T1000 (cell line): ENCODE results near the gene KIAA1755.
A peak's percentile ranks its signal among the peaks of the same experiment; 100 is the strongest.

Experiments
- DNase-seq: peaks from one replicate; lab custom pipeline; 2025; ENCODE audit warnings: mixed read lengths; lab: John Stamatoyannopoulos, UW

Gene KIAA1755

GRCh38 chr20:38219006-38219950 lies 41.3 kb downstream of the KIAA1755 start:
- no peak for DNase-seq

- DNase-seq: no peak
These were observed 42.0 kb downstream of the KIAA1755 start for GRCh38 chr20:38218566-38218885.

DNA sequence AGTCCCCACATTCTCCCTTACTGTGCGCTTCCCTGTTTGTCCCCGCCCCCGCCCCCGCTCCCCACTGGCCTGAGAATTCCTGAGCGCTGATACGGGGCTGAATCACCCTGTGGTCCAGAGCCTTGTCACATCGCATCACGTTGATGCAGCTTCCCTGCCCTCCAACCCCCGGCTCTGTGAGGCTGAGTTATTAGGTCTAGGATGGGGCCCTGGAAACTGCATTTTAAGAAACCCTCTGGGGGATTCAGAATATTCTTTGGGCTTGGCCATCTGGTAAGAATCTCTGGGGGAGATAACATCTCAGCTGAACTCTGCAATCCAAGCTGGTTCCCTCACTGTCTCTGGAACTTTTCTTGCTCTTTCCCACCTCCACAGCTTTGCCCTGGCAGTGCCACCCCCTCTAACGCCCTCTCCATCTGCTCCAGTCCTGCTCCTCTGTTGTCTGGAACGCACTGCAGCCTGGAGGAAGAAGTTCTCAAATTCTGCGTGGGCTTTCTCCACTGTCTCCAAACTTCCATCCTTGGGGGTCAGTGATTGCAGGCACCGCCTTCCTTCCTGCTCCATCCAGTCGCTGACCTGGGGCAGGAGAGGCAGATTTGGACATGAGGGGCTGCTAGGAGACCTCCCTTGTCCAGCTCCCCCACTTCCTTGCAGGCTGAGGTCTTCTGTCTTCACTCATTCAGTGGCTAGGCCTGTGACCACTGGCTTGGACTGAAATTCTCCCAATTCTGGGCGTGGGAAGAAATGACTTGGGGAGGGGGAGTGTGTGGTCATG lies 42.6 kb downstream of the KIAA1755 start:
- DNase-seq: peak; percentile 81

- no peak for DNase-seq
These were observed 43.6 kb downstream of the KIAA1755 start for GRCh38 chr20:38216746-38217595.

- no peak for DNase-seq
These were observed 44.3 kb downstream of the KIAA1755 start for GRCh38 chr20:38216201-38216600.

- DNase-seq: no peak
These were observed 45.0 kb downstream of the KIAA1755 start for GRCh38 chr20:38215194-38216182.

DNA sequence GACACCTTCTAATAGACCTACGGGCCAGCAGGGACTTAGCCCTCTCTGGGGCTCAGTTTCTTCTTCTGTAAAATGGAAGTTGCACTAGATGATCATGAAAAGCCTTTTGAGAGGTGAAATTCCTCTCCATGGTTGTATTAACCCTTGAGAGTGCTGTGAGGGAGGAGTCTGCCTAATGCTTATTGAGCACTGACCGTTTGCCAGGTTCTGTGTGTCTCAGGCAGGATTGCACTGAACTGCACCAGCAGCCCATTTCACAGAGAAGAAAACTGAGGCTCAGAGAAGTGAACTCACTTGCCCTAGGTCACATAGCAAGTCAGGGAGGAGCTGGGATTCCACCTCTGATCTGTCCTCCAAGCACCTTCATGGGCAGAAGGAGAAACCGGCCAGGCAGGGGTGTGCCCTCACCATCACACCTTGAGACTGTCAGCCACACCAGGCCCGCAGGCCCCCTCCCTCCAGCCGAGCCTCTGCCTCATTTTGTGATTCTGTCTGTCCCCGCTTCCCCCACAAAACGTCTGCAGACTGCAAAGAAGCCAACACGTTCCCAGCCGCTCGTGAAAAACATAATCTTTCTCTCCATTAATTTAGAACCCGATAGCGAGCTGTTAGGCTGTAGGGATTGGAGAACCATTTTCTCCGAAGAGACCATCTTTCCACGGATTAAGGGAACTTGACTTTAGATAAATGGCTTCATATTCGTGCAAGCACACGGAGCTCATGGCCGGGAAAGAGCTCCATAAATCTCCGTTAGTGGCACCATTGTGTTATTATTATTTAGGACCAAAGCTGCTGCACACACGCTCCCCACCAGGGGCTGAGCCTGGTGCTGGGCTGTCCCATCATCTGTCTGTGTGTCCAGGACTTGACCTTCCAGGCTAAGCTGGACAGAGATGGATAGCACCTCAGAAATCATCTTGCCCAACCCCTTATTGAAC lies 46.0 kb downstream of the KIAA1755 start:
- no peak for DNase-seq

DNA sequence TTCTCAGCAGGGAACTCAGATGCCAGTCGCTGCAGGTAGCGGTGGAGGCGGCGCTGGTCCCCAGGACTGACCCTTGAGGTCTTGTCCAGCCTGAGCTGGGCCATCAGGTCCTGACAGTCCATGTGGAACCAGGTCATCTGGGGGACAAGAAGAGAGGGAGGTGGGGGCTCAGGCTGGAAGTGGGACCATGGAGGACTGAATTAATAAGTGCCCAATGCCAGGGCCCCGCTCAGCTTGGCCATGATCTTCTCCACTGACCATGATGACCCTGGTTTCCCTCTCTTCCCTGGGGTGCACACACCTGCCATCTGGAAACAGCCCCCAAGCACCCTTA lies 47.0 kb downstream of the KIAA1755 start:
- no peak for DNase-seq

- DNase-seq: no peak
These were observed 47.5 kb downstream of the KIAA1755 start for GRCh38 chr20:38212806-38213606.

DNA sequence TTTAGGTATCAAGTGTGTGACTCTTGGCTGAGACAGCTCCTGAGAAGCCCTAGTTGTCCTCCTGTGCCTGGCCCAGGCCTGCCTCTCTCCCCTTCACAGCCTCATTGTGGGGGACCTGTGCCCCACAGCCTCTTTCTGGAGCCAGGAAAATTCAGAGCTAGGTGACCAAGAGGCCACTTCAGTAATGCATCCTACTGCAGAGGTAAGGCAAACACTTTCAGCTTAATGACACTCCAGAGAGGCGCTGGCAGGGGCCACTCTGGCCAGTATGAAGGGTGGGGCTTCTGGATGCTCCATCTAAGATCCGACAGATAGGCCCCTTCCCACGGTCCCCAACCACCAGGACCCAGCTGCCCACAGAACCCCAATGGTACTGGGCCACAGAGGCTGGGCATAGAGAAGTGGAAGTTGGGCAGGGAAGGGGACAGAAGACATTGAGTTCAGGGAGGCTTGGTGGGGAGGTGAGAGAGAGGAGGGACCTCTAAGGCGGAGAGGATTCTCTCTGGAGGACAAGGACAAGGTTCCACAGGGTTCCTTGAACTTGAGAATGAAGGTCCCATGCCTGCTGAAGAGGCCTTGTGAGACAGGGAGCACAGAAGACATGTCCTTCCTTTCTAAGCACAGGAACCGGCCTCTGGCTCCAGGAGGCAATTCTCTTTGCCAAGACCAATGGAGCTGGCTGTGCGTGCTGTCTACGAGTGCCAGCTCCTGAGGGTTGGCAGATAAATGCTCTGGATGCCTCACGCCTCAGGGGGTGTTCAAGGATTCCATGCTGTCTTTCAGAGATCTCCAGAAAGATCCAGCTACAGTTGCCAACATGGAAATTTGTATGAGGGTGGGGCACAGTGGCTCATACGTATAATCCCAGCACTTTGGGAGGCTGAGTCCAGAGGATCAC lies 49.1 kb downstream of the KIAA1755 start:
- no peak for DNase-seq

DNA sequence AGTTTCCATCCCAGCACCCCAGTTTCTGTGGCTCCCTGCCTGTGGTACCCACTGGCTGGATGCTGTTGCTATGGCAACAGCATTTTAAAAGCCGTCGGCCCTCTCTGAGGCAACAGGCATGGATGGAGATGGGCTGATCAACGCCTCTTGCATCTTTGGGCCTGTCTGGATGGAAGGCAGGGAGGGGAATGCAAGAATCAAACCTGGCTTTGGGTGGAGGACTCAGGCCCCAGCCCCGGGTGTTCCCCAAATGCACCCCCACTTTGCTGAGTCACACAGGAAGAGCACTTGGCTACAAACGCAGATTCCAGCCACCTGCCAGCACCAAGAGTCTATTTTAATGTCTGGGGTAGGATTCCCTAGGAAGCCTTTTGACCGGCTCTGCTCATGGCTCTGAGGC lies 49.8 kb downstream of the KIAA1755 start:
- no peak for DNase-seq

GRCh38 chr20:38209736-38210405 lies 50.7 kb downstream of the KIAA1755 start:
- peak; percentile 27 for DNase-seq

DNA sequence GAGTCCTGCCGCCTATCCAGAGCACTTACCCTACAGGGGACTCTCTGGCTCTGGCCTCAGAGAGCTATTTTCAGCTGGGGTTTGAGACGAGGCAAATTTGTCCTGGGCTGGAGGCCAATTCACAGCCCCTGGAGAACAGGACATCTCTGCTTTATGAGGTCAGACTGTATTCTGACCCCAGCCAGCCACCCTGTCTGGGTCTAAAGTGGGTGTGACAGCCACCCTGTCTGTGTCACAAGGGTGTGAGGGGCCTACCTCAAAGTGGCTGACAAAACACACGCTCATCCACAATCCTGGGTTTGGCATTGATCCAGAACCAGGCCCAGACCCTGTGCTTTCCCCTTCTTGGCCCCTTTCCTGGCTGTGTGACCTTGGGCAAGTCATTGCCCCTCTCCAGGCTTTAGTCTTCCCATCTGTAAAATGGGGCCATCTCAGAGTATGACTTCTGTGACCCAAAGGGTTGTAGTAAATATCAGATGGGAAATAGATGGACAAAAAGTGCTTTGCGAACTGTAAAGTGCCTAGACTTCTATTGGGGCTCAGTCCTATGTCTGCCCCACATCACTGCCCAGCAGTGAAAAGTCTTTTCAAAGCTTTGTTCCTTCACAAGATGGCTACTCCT lies 51.4 kb downstream of the KIAA1755 start:
- DNase-seq: no peak

- DNase-seq: no peak
These were observed 52.0 kb downstream of the KIAA1755 start for GRCh38 chr20:38208523-38208922.

DNA sequence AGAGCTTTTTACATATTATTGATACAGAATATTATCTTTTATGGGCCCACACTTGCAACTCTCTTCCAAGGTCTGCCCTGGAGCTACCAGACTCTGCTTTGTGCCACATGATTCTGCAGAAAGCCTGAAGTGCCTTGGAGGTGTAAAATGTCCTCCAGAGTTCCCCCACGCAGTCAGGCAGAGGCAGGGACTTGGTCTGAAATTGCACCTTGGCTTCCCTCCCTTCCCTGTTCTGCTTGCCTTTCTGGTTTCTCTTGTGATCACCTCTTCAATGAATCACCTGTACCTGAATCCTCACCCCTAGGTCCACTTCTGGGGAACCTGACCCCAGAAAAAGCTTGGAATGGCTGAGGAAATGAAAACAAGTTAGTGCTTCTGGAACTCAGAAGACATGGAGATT lies 52.4 kb downstream of the KIAA1755 start:
- no peak for DNase-seq

GRCh38 chr20:38207621-38208020 lies 52.9 kb downstream of the KIAA1755 start:
- DNase-seq: no peak

GRCh38 chr20:38205001-38205400 lies 55.5 kb downstream of the KIAA1755 start:
- DNase-seq: no peak
